ENCODE results near the gene SLC6A1.

GRCh38 chr3:11037241-11037873 lies 44.8 kb downstream of the SLC6A1 start:
- no peak for TF ChIP-seq CTCF (IDR thresholded peaks at IDR 0.05; ENCODE audit: control extremely low read depth in 1 of 3, insufficient read depth in 1 of 3, low read depth in 1 of 3, low read length in 3 of 3)
- TF ChIP-seq RXRA (IDR thresholded peaks at IDR 0.05; ENCODE audit: insufficient read depth, low read depth, low read length), result no peak
- TF ChIP-seq YY1 (IDR thresholded peaks at IDR 0.05; ENCODE audit: low read depth, low read length), result no peak
- TF ChIP-seq SIN3A (conservative IDR thresholded peaks at IDR 0.05 in 1 of 2, IDR thresholded peaks at IDR 0.05 in 1 of 2; ENCODE audit: low read depth in 1 of 2, low read length in 2 of 2), result no peak
- no peak for TF ChIP-seq POLR2A (IDR thresholded peaks at IDR 0.05; ENCODE audit: control extremely low read depth in 1 of 2, low read depth in 2 of 2, low read length in 2 of 2)
- no peak for TF ChIP-seq CHD1 (IDR thresholded peaks at IDR 0.05; ENCODE audit: low read depth, low read length)
- TF ChIP-seq TCF12 (IDR thresholded peaks at IDR 0.05; ENCODE audit: low read depth, low read length), result no peak

All from H1 (cell line).